Measurements from ENCODE around the gene CARTPT.

The CARTPT gene

DNA sequence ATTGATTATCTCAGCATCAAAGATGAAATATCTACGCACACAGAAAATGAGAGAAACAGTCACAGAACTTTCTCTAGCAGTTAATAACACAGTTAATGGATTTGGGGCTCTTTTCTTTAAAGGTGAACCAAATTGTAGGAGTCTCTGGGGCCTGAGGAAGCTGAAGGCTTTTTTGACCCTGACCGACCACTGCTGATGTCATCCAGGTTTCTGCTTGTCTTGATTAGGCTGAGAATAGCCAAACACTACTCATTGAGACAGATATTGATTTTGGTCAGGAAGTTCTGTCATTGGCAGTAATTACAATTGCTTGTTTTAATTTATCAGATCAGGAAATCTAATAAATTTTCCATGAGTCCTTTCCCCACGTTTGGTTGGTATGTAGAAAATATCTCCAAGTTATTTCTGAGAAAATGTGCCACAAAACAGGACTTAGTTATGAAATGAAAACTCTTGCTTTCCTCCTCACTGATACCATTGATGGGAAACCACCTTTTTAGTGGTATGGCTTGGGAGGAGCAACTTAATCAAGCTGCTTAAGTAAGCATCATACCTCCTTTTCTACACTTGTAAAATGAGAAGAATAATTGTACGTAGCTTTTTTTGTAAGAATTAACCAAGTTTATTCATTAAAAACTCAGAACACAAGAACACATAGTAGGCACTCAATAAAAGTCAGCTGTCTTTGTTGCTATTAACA, 19.7 kb downstream of the CARTPT start:
- Mint-ChIP-seq H3K36me3 (ENCODE audit: low read depth) (no peaks in the 10 kb centered on the region), H3K9me3 (no peaks in the 10 kb centered on the region)
- TF ChIP-seq, protein P1, sequence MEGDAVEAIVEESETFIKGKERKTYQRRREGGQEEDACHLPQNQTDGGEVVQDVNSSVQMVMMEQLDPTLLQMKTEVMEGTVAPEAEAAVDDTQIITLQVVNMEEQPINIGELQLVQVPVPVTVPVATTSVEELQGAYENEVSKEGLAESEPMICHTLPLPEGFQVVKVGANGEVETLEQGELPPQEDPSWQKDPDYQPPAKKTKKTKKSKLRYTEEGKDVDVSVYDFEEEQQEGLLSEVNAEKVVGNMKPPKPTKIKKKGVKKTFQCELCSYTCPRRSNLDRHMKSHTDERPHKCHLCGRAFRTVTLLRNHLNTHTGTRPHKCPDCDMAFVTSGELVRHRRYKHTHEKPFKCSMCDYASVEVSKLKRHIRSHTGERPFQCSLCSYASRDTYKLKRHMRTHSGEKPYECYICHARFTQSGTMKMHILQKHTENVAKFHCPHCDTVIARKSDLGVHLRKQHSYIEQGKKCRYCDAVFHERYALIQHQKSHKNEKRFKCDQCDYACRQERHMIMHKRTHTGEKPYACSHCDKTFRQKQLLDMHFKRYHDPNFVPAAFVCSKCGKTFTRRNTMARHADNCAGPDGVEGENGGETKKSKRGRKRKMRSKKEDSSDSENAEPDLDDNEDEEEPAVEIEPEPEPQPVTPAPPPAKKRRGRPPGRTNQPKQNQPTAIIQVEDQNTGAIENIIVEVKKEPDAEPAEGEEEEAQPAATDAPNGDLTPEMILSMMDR (IDR thresholded peaks at IDR 0.05; ENCODE audit: unreplicated experiment in 3 of 3), result no peak

DNA sequence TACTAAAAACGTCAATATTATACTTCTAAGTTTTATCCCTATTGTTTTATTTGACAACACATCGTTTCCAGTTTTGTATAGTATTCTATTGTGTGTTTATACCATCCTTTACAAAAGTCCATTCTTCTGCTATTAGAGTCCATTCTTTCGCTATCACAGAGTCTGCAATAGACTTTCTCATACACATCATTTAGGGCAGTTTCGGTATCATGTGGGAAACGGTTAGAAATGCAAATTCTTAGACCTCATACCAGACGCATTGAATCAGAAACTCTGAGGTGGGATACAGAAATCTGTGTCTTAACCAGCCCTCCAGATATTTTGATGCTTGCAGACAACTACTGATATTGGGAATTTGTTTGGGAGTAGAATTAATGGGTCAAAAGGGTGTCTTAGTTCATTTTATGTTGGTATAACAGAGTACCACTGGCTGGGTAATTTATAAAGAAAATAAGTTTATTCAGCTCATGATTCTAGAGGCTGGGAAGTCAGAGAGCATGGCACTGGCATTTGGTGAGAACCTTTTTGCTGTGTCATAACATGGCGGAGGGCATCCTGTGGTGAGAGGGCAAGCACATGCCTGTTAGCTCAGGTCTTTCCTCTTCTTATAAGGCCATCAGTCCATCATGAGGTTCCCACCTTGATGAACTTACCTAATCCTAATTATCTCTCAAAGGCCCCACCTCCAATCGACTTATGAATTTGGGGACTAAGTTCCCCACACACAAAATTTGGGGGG, 21.1 kb downstream of the CARTPT start:
- no peaks in the 10 kb centered on the region for H3K36me3 Mint-ChIP-seq (ENCODE audit: low read depth)
- H3K27me3 Mint-ChIP-seq (ENCODE audit: low read depth), result no peaks in the 10 kb centered on the region
- H3K27ac Mint-ChIP-seq, result no peak overlapping the region

More for the DNA sequence above, 19.7 kb downstream of the CARTPT start:
- Mint-ChIP-seq H3K4me1 (peaks cover 9% of the 10 kb centered on the region), H3K27me3 (ENCODE audit: low read depth) (no peaks in the 10 kb centered on the region), H3K4me3 (no peak overlapping the region), H3K27ac (no peak overlapping the region)

GRCh38 chr5:71743155-71743554, 24.1 kb downstream of the CARTPT start:
- TF ChIP-seq, protein P1 (IDR thresholded peaks at IDR 0.05; ENCODE audit: unreplicated experiment in 3 of 3), result no peak
- peaks cover 9% of the 10 kb centered on the region for H3K4me1 Mint-ChIP-seq
- no peaks in the 10 kb centered on the region for H3K27me3 Mint-ChIP-seq (ENCODE audit: low read depth)
- H3K4me3 Mint-ChIP-seq, result no peak overlapping the region
- H3K36me3 Mint-ChIP-seq (ENCODE audit: low read depth), result no peaks in the 10 kb centered on the region
- H3K27ac Mint-ChIP-seq, result peak overlapping the region in 1 of 3 experiments; percentile 48
- no peaks in the 10 kb centered on the region for H3K9me3 Mint-ChIP-seq

More for the DNA sequence above, 21.1 kb downstream of the CARTPT start:
- Mint-ChIP-seq H3K9me3 (no peaks in the 10 kb centered on the region), H3K4me3 (no peak overlapping the region), H3K4me1 (peaks cover 9% of the 10 kb centered on the region)
- TF ChIP-seq, protein P1 (IDR thresholded peaks at IDR 0.05; ENCODE audit: unreplicated experiment in 3 of 3), result no peak

- Mint-ChIP-seq H3K27me3 (ENCODE audit: low read depth) (no peaks in the 10 kb centered on the region), H3K27ac (no peak overlapping the region), H3K9me3 (no peaks in the 10 kb centered on the region), H3K4me1 (peaks cover 9% of the 10 kb centered on the region), H3K36me3 (ENCODE audit: low read depth) (no peaks in the 10 kb centered on the region), H3K4me3 (no peak overlapping the region)
- TF ChIP-seq, protein P1 (IDR thresholded peaks at IDR 0.05; ENCODE audit: unreplicated experiment in 3 of 3), result no peak
Observed at GRCh38 chr5:71744009-71744790, 25.1 kb downstream of the CARTPT start.

DNA sequence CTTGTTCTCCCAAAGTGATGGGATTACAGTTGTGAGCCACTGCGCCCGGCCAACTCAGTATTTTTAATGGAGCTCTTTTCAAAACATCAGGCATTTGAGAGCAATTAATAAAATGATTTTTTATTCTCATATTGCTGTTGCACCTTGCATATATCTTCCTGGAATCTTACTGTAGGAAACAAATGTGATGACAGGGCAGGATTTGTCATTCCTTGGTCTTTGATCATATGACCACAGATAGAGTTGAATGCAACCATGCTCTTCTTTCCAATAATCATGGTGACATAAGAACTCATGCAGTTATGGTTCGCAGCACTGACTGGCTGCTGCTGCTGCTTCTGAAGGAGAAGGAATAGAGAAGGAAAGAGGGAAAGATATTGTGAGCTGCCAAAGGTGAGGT, 28.1 kb downstream of the CARTPT start:
- no peak overlapping the region for H3K27ac Mint-ChIP-seq

More for the DNA sequence above, 28.1 kb downstream of the CARTPT start:
- no peaks in the 10 kb centered on the region for H3K27me3 Mint-ChIP-seq (ENCODE audit: low read depth)
- H3K36me3 Mint-ChIP-seq (ENCODE audit: low read depth), result no peaks in the 10 kb centered on the region
- TF ChIP-seq, protein P1 (IDR thresholded peaks at IDR 0.05; ENCODE audit: unreplicated experiment in 3 of 3), result no peak
- peaks cover 9% of the 10 kb centered on the region for H3K4me1 Mint-ChIP-seq
- no peaks in the 10 kb centered on the region for H3K9me3 Mint-ChIP-seq
- no peak overlapping the region for H3K4me3 Mint-ChIP-seq

Measured in nephron (organoid).